Measurements from ENCODE around the gene ELFN1. TPM values are rescaled to one million over a fixed set of nuclear protein-coding genes. Genes with fewer than 3 reads are reported as not detected.

The ELFN1 gene
- total and polyA plus RNA-seq, 9 of the 15 experiments (the other 6 are each of a cell fraction or from before 2014, with no cell fraction given): 0.04 to 0.64 (median 0.18) TPM; not detected in 2

DNA sequence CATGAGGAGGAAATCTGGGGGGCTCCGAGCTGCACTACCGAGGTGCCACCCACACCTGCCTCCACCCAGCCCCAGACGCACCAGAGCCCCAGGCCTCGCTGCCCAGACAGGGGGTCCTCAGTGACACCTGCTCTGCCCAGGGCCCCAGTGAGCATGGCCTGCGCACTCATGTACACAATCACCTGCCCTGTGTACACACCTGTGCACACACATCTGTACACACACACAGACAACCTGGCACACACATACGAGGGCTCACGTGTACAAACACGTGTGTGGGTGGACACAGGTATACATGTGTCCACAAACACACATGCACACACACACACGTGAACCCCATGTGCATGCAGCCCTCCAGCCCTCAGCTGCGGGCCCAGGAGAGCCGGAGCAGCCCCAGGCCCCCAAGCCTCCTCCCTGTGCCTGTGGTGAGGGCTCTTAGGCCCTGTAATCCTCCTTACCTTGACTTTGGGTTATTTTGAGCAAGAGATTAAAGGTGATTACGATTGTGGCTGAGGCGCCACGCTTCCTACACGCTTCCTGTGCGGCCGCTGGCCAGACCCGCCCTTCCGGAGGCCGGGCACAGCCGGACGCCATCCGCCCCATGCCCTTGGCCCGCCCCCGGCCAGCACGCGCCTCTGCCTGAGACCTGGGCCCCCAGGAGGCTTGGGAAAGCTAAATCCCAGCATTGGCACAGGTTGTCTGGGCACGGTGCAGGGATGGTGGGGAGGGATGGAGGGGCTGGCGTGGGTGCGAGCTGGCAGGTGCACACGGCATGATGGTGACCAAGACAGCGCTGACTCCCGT lies 71.9 kb downstream of the ELFN1 start (continued):
- TF ChIP-seq, protein P1, sequence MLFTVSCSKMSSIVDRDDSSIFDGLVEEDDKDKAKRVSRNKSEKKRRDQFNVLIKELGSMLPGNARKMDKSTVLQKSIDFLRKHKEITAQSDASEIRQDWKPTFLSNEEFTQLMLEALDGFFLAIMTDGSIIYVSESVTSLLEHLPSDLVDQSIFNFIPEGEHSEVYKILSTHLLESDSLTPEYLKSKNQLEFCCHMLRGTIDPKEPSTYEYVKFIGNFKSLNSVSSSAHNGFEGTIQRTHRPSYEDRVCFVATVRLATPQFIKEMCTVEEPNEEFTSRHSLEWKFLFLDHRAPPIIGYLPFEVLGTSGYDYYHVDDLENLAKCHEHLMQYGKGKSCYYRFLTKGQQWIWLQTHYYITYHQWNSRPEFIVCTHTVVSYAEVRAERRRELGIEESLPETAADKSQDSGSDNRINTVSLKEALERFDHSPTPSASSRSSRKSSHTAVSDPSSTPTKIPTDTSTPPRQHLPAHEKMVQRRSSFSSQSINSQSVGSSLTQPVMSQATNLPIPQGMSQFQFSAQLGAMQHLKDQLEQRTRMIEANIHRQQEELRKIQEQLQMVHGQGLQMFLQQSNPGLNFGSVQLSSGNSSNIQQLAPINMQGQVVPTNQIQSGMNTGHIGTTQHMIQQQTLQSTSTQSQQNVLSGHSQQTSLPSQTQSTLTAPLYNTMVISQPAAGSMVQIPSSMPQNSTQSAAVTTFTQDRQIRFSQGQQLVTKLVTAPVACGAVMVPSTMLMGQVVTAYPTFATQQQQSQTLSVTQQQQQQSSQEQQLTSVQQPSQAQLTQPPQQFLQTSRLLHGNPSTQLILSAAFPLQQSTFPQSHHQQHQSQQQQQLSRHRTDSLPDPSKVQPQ (CRISPR knock-in tag; IDR thresholded peaks at IDR 0.05; ENCODE audit: borderline replicate concordance): peak; percentile 81; the same call in 1 of the 2 replicates
- TF ChIP-seq SMC3 (conservative IDR thresholded peaks at IDR 0.05; ENCODE audit: insufficient read depth, low read depth, low read length): no peak
- TF ChIP-seq NUFIP1 (IDR thresholded peaks at IDR 0.05; ENCODE audit: partially characterized antibody): no peak
- no peak for TF ChIP-seq POLR2B (IDR thresholded peaks at IDR 0.05; ENCODE audit: low read depth, partially characterized antibody)
- TF ChIP-seq, protein P2, sequence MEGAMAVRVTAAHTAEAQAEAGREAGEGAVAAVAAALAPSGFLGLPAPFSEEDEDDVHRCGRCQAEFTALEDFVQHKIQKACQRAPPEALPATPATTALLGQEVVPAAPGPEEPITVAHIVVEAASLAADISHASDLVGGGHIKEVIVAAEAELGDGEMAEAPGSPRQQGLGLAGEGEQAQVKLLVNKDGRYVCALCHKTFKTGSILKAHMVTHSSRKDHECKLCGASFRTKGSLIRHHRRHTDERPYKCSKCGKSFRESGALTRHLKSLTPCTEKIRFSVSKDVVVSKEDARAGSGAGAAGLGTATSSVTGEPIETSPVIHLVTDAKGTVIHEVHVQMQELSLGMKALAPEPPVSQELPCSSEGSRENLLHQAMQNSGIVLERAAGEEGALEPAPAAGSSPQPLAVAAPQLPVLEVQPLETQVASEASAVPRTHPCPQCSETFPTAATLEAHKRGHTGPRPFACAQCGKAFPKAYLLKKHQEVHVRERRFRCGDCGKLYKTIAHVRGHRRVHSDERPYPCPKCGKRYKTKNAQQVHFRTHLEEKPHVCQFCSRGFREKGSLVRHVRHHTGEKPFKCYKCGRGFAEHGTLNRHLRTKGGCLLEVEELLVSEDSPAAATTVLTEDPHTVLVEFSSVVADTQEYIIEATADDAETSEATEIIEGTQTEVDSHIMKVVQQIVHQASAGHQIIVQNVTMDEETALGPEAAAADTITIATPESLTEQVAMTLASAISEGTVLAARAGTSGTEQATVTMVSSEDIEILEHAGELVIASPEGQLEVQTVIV (CRISPR knock-in tag; IDR thresholded peaks at IDR 0.05; ENCODE audit: borderline replicate concordance): no peak
- no peak; a peak in 1 of 4 replicates for TF ChIP-seq SRF (CRISPR knock-in tag; IDR thresholded peaks at IDR 0.05)
- no peak for TF ChIP-seq ASH1L (IDR thresholded peaks at IDR 0.05; ENCODE audit: borderline replicate concordance, low read depth, partially characterized antibody)
- TF ChIP-seq, protein P3, sequence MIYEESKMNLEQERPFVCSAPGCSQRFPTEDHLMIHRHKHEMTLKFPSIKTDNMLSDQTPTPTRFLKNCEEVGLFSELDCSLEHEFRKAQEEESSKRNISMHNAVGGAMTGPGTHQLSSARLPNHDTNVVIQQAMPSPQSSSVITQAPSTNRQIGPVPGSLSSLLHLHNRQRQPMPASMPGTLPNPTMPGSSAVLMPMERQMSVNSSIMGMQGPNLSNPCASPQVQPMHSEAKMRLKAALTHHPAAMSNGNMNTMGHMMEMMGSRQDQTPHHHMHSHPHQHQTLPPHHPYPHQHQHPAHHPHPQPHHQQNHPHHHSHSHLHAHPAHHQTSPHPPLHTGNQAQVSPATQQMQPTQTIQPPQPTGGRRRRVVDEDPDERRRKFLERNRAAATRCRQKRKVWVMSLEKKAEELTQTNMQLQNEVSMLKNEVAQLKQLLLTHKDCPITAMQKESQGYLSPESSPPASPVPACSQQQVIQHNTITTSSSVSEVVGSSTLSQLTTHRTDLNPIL (CRISPR knock-in tag; IDR thresholded peaks at IDR 0.05): no peak
- TF ChIP-seq RAD51 (IDR thresholded peaks at IDR 0.05; ENCODE audit: borderline replicate concordance, low read depth): no peak
- TF ChIP-seq PTTG1 (tag; IDR thresholded peaks at IDR 0.05; ENCODE audit: low read depth): no peak
- no peak for TF ChIP-seq CEBPB (tag; IDR thresholded peaks at IDR 0.05)
- TF ChIP-seq TEAD2 (tag; IDR thresholded peaks at IDR 0.05): no peak
- TF ChIP-seq, protein P4, sequence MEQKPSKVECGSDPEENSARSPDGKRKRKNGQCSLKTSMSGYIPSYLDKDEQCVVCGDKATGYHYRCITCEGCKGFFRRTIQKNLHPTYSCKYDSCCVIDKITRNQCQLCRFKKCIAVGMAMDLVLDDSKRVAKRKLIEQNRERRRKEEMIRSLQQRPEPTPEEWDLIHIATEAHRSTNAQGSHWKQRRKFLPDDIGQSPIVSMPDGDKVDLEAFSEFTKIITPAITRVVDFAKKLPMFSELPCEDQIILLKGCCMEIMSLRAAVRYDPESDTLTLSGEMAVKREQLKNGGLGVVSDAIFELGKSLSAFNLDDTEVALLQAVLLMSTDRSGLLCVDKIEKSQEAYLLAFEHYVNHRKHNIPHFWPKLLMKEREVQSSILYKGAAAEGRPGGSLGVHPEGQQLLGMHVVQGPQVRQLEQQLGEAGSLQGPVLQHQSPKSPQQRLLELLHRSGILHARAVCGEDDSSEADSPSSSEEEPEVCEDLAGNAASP (IDR thresholded peaks at IDR 0.05): no peak
- TF ChIP-seq ZNF143 (CRISPR knock-in tag; IDR thresholded peaks at IDR 0.05): no peak; the same call in 1 of the 2 replicates
- TF ChIP-seq NELFE (IDR thresholded peaks at IDR 0.05; ENCODE audit: insufficient read depth, insufficient read length): no peak
- no peak for TF ChIP-seq TFAM (CRISPR knock-in tag; conservative IDR thresholded peaks at IDR 0.05)
- TF ChIP-seq ZFX (CRISPR knock-in tag; IDR thresholded peaks at IDR 0.05): peak; percentile 88
- no peak for TF ChIP-seq GABPB2 (CRISPR knock-in tag; conservative IDR thresholded peaks at IDR 0.05)
- peak; percentile 35; the same call in 1 of the 2 replicates for TF ChIP-seq SAFB (IDR thresholded peaks at IDR 0.05; ENCODE audit: borderline replicate concordance, low read depth, low read length)
